Memory B cell (primary cell): ENCODE results near the gene C1QTNF2.
A peak's percentile ranks its signal among the peaks of the same experiment; 100 is the strongest.

Source experiments
- ATAC-seq: fragments of 150-1000 bp; cut with Tn5 transposase; 2 replicates; pipeline ENCODE4 v1.10.0; 2021; ENCODE audit warnings: low read depth, mild to moderate bottlenecking, moderate library complexity
- DNase-seq, 2 donors: peaks; one replicate each; pipeline ENCODE4 v3.0.0; 2022; ENCODE audit warnings: low spot score in 2 of 2
- H3K27ac Mint-ChIP-seq: one replicate; pipeline ENCODE4 v1.8.0; 2022; ENCODE audit warnings: mild to moderate bottlenecking, moderate library complexity, mixed read lengths
- H3K27me3 Mint-ChIP-seq: one replicate; pipeline ENCODE4 v1.8.0; 2022; ENCODE audit warnings: mixed read lengths
- H3K36me3 Mint-ChIP-seq: one replicate; pipeline ENCODE4 v1.8.0; 2022; ENCODE audit warnings: mild to moderate bottlenecking, mixed read lengths
- H3K4me1 Mint-ChIP-seq: one replicate; pipeline ENCODE4 v1.8.0; 2022; ENCODE audit warnings: mixed read lengths
- H3K4me3 Mint-ChIP-seq: one replicate; pipeline ENCODE4 v1.8.0; 2022; ENCODE audit warnings: mild to moderate bottlenecking, moderate library complexity, mixed read lengths
- H3K9me3 Mint-ChIP-seq: one replicate; pipeline ENCODE4 v1.8.0; 2022; ENCODE audit warnings: mixed read lengths

The C1QTNF2 gene

GRCh38 chr5:160312960-160313727 lies 57.3 kb downstream of the C1QTNF2 start:
- DNase-seq: no peak
- peak overlapping the region; percentile 83 for H3K4me3 Mint-ChIP-seq
- no peaks in the 10 kb centered on the region for H3K36me3 Mint-ChIP-seq
- H3K27ac Mint-ChIP-seq: no peak overlapping the region
- H3K9me3 Mint-ChIP-seq: no peaks in the 10 kb centered on the region
- H3K27me3 Mint-ChIP-seq: peaks cover 29% of the 10 kb centered on the region
- ATAC-seq: no peak
- H3K4me1 Mint-ChIP-seq: peaks cover 9% of the 10 kb centered on the region

GRCh38 chr5:160312134-160312959 lies 58.1 kb downstream of the C1QTNF2 start, which contains the start of gene CCNJL:
TSS of gene CCNJL (minus strand) at chr5:160312564. CDS start at chr5:160311923, 641 bp downstream.
- H3K27me3 Mint-ChIP-seq: peaks cover 35% of the 10 kb centered on the region
- no peaks in the 10 kb centered on the region for H3K9me3 Mint-ChIP-seq
- H3K4me1 Mint-ChIP-seq: peaks cover 9% of the 10 kb centered on the region
- DNase-seq (no peak), ATAC-seq (no peak)
- peak within 1 kb of the TSS; percentile 83 for H3K4me3 Mint-ChIP-seq
- no peak within 1 kb of the TSS for H3K27ac Mint-ChIP-seq
- no peaks in the 10 kb centered on the region for H3K36me3 Mint-ChIP-seq

- Mint-ChIP-seq H3K36me3 (no peaks in the 10 kb centered on the region), H3K4me1 (peaks cover 9% of the 10 kb centered on the region), H3K9me3 (no peaks in the 10 kb centered on the region), H3K4me3 (peak overlapping the region; percentile 46), H3K27me3 (peaks cover 34% of the 10 kb centered on the region), H3K27ac (no peak overlapping the region)
- DNase-seq (no peak), ATAC-seq (no peak)
Observed at GRCh38 chr5:160311491-160312133, 58.8 kb downstream of the C1QTNF2 start.

GRCh38 chr5:160310552-160311295 lies 59.7 kb downstream of the C1QTNF2 start:
- Mint-ChIP-seq H3K36me3 (no peaks in the 10 kb centered on the region), H3K4me3 (no peak overlapping the region), H3K27me3 (peaks cover 32% of the 10 kb centered on the region), H3K9me3 (no peaks in the 10 kb centered on the region), H3K4me1 (peaks cover 6% of the 10 kb centered on the region), H3K27ac (no peak overlapping the region)
- ATAC-seq (no peak), DNase-seq (no peak)

- H3K36me3 Mint-ChIP-seq: no peaks in the 10 kb centered on the region
- H3K4me1 Mint-ChIP-seq: peaks cover 6% of the 10 kb centered on the region
- no peaks in the 10 kb centered on the region for H3K9me3 Mint-ChIP-seq
- H3K27ac Mint-ChIP-seq: no peak overlapping the region
- ATAC-seq (no peak), DNase-seq (no peak)
- H3K27me3 Mint-ChIP-seq: peaks cover 30% of the 10 kb centered on the region
- no peak overlapping the region for H3K4me3 Mint-ChIP-seq
Observed at GRCh38 chr5:160310140-160310539, 60.3 kb downstream of the C1QTNF2 start.

- DNase-seq (no peak), ATAC-seq (no peak)
- Mint-ChIP-seq H3K36me3 (no peaks in the 10 kb centered on the region), H3K9me3 (no peaks in the 10 kb centered on the region), H3K27me3 (peaks cover 28% of the 10 kb centered on the region), H3K4me3 (no peak overlapping the region), H3K4me1 (peaks cover 2% of the 10 kb centered on the region), H3K27ac (no peak overlapping the region)
Observed at GRCh38 chr5:160306696-160307095, 63.7 kb downstream of the C1QTNF2 start.

- DNase-seq: no peak
- Mint-ChIP-seq H3K4me3 (no peak overlapping the region), H3K27me3 (peaks cover 20% of the 10 kb centered on the region), H3K9me3 (no peaks in the 10 kb centered on the region), H3K27ac (no peak overlapping the region), H3K36me3 (no peaks in the 10 kb centered on the region), H3K4me1 (no peaks in the 10 kb centered on the region)
- ATAC-seq: no peak
Observed at GRCh38 chr5:160305319-160305718, 65.1 kb downstream of the C1QTNF2 start.

- no peak overlapping the region for H3K27ac Mint-ChIP-seq
- H3K4me3 Mint-ChIP-seq: no peak overlapping the region
- ATAC-seq: no peak
- H3K4me1 Mint-ChIP-seq: no peaks in the 10 kb centered on the region
- H3K9me3 Mint-ChIP-seq: no peaks in the 10 kb centered on the region
- no peaks in the 10 kb centered on the region for H3K36me3 Mint-ChIP-seq
- no peak for DNase-seq
- H3K27me3 Mint-ChIP-seq: peaks cover 17% of the 10 kb centered on the region
Observed at GRCh38 chr5:160303690-160304089, 66.7 kb downstream of the C1QTNF2 start.

- Mint-ChIP-seq H3K4me1 (no peaks in the 10 kb centered on the region), H3K27me3 (peaks cover 7% of the 10 kb centered on the region), H3K27ac (no peak overlapping the region), H3K4me3 (no peak overlapping the region), H3K36me3 (no peaks in the 10 kb centered on the region), H3K9me3 (no peaks in the 10 kb centered on the region)
- ATAC-seq: no peak
- DNase-seq: no peak
Observed at GRCh38 chr5:160298189-160298588, 72.2 kb downstream of the C1QTNF2 start.

GRCh38 chr5:160297776-160298175 lies 72.7 kb downstream of the C1QTNF2 start:
- Mint-ChIP-seq H3K9me3 (no peaks in the 10 kb centered on the region), H3K27me3 (peaks cover 7% of the 10 kb centered on the region), H3K27ac (no peak overlapping the region), H3K36me3 (no peaks in the 10 kb centered on the region), H3K4me1 (no peaks in the 10 kb centered on the region), H3K4me3 (no peak overlapping the region)
- ATAC-seq (no peak), DNase-seq (no peak)
